ENCODE results near the gene CMIP.

The CMIP gene

DNA sequence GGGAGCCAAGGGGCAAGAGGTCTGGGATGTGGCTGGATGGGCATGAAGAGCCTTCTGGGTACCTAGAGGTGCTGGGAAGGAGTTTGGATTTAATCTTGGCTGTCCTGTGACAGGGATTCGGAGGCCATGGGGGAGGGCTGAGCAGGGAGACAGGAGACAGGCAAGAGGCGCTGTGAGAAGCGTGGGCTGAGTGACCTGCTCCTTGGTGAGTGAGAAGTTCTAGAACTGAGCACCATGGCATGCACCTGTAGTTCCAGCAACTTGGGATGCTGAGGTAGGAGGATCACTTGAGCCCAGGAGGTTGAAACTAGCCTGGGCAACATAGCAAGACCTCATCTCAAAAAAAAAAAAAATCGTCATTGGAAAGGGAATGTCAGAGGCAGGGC lies 256.2 kb downstream of the CMIP start:
- DNase-seq (ENCODE audit: low read depth in 2 of 2): no peak

DNA sequence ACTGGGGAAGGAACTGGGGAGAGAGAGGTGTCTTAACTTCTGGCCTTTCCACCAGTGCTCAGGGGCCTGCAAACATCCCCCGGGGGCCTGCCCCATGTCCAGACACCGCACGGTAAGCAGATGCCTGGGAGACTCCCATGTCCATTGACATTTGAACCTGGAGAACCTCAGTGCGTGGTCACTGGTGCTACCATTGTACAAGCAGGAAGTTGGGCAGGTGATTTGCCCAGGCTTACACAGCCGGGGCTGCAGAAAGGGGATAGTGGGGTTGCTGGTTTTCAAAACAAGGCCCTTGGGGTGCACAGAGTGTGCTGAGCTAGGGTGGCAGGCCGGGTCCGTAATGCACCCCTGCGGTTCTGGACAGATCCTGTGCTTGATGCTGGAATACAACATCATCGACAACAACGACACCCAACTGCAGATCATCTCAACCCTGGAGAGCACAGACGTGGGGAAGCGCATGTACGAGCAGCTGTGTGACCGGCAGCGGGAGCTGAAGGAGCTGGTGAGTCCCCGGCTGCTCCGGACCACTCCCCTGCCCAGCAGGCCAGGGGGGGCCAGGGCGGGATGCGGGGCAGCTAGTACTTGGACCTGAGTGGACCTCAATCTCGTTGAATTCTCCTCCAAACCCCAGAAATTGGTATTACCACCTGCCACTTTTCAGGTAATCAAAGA lies 256.8 kb downstream of the CMIP start:
- no peak for DNase-seq (ENCODE audit: low read depth in 2 of 2)

- no peak for DNase-seq (ENCODE audit: low read depth in 2 of 2)
These were observed 257.9 kb downstream of the CMIP start for GRCh38 chr16:81702506-81702905.

DNA sequence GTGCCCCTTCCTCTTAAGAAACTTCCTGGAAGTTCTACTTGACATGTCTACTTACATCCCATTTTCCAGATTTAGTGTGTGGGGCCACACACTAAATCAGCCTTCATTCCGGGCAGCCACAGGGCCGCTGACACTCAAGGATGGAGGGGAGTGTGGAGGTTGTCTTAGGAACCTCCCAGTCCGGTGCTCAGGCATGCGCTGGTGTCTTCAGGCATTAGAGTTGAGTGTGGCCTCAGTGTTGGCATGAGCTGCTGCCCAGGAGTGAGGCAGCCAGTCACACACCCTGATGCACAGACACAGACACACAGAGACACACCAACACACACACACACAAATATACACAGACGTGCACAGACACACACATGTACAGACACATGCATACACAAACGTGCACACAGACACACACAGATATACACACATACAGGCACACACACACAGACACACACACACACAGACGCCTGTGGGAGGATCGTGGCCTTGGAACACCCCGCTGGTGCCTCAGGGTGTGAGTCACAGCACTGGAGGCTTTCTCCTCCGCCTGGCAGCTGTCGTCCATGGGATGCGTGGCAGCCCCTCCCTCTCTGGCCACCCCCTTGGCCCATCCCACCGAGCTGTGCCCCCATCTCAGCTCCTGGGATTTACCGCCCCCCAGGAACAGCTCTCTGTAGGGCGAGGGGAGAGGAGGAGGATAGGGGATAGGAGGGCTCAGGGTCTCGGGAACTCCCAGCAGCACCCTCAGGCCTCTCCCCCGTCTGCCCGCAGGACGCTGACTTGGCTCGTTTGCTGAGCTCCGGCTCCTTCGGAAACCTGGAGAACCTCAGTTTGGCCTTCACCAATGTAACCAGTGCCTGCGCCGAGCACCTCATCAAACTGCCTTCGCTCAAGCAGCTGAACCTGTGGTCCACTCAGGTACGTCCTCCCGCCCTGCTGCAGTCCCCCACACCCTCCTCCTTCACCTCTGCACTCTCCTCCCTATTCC lies 258.9 kb downstream of the CMIP start:
- no peak for DNase-seq (ENCODE audit: low read depth in 2 of 2)

DNA sequence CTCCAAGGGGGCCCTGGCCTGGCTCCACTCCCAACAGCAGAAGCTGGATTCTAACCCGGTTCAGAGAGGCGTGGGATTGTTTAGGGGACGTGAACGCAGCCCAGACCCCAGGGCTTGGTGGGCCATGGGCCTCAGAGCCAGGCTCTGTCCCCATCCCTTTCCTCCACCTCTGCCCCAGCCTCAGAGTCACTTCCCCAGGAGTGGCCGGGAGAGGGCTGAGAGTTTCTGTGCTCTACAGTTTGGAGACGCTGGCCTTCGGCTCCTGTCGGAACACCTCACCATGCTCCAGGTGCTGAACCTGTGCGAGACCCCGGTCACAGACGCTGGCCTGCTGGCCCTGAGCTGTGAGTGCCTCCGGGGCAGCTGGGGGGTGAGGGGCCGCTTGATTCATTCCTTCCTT lies 260.7 kb downstream of the CMIP start:
- DNase-seq (ENCODE audit: low read depth in 2 of 2): no peak

- DNase-seq (ENCODE audit: low read depth in 2 of 2): no peak
These were observed 262.0 kb downstream of the CMIP start for GRCh38 chr16:81706327-81707295.

GRCh38 chr16:81707411-81708265 lies 263.0 kb downstream of the CMIP start:
- DNase-seq (ENCODE audit: low read depth in 2 of 2): no peak

GRCh38 chr16:81708266-81709015 lies 263.8 kb downstream of the CMIP start:
- no peak for DNase-seq (ENCODE audit: low read depth in 2 of 2)

- DNase-seq (ENCODE audit: low read depth in 2 of 2): no peak
These were observed 264.6 kb downstream of the CMIP start for GRCh38 chr16:81709016-81709900.

DNA sequence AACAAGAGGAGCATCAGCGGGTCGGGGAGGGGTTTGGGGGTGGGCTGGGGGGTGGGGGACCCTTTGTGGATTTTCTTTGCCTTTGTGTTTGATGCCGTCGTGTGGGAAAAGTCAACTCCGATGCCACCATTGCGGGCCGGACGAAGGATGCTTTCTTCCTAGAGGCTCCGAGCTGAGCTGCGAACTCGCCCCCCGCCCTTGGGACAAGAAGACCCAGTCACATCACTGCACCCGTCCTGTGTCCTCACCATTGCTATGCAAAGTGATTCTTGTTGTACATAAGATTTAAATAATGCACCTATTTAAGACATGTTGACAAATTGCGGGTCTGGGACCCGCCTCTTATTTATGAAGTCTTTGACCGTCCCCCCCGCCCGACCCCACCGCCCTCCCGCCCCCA lies 265.4 kb downstream of the CMIP start:
- DNase-seq (ENCODE audit: low read depth in 2 of 2): no peak

DNA sequence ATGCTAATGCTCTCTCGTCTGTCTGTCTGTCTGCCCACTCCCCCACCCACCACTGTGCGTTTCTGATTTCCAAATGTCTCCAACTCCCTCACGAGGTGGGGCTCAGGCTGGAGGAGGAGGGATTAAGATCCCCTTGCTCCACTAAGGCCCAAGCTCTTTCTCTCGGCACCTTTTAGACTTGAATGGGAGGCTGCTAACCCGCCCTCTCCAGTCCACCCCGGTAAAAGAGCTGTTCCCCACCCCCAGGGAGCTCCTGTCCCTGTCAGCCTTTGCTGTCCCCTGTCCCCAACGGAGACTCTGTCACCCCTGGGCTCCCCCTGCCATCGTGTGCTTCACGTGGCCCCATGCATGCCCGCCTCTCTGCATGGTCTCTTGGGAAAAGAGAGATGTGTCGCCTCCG lies 266.0 kb downstream of the CMIP start:
- DNase-seq (ENCODE audit: low read depth in 2 of 2): no peak

GRCh38 chr16:81711657-81712319 lies 267.2 kb downstream of the CMIP start:
- no peak for DNase-seq (ENCODE audit: low read depth in 2 of 2)

- no peak for DNase-seq (ENCODE audit: low read depth in 2 of 2)
These were observed 268.1 kb downstream of the CMIP start for GRCh38 chr16:81712681-81713080.

GRCh38 chr16:81713295-81713772 lies 268.7 kb downstream of the CMIP start:
- DNase-seq (ENCODE audit: low read depth in 2 of 2): no peak

- DNase-seq (ENCODE audit: low read depth in 2 of 2): no peak
These were observed 269.2 kb downstream of the CMIP start for GRCh38 chr16:81713796-81714195.

DNA sequence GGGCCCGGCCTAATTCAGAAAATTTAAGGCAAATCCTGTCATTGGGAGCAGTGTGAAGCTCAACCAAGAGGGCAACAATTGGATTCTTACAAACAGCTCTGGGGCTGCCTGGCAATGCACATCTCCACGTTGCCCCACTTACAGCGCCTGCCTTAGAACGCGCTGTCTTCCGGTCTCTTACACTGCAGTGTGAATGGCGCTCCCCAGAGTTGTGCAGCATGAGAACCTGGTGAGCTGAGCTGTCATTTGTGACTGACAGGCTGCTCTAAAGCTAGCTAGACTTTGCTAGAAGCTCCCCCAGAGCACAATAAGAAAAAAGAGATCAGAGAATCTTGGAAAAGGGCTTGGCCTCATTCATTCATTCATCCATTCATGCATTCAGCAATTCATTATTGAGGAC lies 270.0 kb downstream of the CMIP start:
- no peak for DNase-seq (ENCODE audit: low read depth in 2 of 2)

DNA sequence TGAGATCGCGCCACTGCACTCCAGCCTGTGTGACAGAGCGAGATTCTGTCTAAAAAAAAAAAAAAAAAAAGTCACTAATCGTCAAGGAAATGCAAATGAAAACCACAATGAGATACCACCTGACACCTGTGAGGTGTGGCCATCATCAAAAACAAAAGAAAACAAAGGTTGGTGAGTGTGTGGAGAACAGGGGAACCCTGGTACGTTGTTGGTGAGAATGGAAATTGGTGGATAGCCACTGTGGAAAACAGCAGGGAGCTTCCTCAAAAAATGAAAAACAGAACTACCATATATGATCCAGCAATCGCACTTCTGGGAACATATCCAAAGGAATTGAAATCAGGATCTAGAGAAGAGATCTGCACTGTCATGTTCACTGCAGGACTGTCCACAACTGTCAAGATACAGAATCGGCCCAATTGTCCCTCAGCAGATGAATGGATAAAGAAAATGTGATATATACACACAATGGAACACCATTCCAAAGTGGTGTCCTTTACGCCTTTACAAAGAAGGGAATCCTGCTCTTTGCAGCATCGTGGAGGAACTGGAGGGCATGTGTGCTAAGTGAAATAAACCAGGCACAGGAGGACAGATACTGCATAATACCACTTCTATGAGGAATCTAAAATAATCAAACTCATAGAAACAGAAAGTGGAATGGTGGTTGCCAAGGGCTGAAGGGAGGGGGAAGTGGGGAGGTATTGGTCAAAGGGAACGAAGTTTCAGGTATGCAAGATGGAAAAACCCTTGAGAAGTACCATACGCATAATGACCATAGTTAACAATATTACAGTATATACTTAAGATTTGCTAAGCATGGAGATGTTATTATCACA lies 271.0 kb downstream of the CMIP start:
- no peak for DNase-seq (ENCODE audit: low read depth in 2 of 2)

Data from stimulated activated CD8-positive, alpha-beta memory T cell treated with anti-CD3 and anti-CD28 coated beads, Interleukin-15, amount 100 ng/mL, for 48 hours (primary cell).